ENCODE results near the gene LRRC51.

The LRRC51 gene, protein sequence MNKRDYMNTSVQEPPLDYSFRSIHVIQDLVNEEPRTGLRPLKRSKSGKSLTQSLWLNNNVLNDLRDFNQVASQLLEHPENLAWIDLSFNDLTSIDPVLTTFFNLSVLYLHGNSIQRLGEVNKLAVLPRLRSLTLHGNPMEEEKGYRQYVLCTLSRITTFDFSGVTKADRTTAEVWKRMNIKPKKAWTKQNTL

DNA sequence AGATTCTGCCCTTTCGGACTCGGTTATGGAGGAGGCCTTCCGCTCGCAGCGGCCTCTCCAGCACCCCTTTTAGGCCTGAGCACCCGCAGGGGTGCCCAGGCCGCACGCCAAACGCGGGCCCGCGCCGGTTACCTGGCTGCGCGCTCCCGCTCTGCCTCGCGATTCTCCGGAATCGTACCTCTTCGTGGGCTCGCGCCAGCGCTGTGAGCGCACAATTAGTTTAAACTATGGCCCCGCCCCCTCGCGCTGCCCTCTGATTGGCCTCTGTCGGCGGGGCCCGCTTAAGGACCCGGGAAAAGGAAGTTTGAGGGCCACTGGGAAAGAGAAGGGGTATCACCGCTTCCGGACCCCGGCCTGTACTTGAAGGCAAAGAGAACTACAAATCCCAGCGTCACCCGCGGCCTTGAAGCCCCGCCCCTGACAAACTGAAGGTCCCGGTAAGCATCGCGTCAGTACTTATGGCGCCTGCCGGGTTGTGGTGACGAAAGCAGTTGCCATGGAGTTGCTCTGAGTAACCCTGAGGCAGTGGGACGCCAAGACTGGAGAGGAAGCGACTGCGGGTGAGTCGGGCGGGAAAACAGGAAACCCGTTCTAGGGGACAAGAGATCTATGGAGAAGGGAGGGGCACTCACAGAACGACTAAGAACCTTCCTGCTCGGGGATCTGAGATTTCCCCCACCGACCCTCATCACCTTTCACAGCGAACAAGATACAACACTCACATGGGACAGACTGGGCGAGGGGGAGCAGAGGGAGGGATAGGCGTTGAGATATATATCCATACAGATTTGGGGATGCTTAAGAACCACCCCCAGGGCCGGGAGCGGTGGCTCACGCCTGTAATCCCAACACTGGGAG, at the start of gene LRRC51, which contains the start of gene NUMA1:
Gene LRRC51 (plus strand): TSS at position 525 of the 858 bp plus-strand sequence. CDS start 8,234 bp downstream, outside the sequence.
Gene NUMA1 (minus strand): TSS at position 217 of the 858 bp plus-strand sequence. CDS start 44,599 bp downstream, outside the sequence.
- Mint-ChIP-seq H3K4me1 (ENCODE audit: low read depth) (peaks cover 45% of the 10 kb centered on the region), H3K27ac (peak within 1 kb of the TSS; percentile 97), H3K36me3 (ENCODE audit: low read depth) (peaks cover 3% of the 10 kb centered on the region), H3K9me3 (no peaks in the 10 kb centered on the region), H3K4me3 (peak within 1 kb of the TSS; percentile 85), H3K27me3 (no peaks in the 10 kb centered on the region)

DNA sequence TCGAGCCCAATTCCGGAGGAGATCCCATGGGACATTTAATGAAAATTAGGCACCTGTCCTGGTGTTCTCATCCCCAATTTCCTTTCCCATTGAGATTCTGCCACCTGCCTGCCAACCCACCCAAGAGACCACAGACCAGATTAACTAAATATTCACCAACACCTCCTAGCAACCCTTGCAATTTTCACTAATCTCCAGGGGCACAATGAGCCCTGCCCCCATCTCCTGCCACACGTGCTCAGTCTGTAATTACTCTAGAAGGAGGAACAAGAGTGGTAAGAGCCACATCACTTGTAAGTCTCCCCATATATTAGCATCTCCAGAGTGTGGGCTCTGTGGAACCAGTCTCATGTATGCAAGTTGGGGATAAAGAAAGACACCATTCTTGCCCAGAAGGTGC, 44.0 kb upstream of the LRRC51 start:
- Mint-ChIP-seq H3K9me3 (no peaks in the 10 kb centered on the region), H3K4me3 (no peak overlapping the region), H3K4me1 (ENCODE audit: low read depth) (peaks cover 28% of the 10 kb centered on the region), H3K27ac (peak overlapping the region; percentile 54), H3K27me3 (no peaks in the 10 kb centered on the region), H3K36me3 (ENCODE audit: low read depth) (peaks cover 29% of the 10 kb centered on the region)

DNA sequence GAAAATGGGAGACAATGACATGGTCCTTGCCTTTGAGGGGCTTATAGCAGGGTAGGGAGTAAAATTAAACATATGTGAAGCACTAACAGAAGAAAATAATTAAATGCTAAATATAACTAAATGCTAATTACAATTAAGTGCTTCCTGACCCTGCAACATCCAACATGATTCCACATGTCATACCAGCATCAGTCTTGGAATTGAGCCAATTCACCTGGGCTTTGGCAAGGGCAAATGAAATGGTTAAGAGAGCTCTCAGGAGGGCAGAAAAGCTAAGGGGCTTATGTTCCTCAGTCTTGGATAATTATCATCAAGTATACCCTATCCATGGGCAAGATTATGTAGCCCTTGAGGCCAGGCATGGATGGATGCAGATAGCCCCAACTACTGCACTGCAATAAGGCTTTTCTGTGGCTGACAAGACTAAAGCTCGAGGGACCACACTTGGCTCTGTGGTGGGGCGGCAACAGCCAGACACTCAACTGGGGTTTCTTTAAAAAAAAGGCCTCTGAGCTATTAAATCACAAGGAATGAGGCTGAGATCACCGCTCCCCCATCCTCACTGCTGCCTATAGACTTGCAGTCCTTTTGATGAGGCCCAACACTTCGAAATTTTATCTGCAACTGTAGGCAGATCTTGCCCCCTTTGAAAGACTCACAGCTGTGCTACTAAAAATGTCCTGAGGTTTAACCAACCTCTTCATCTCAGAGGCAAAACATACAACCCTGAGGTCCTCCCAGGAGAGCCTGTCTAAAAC, 42.9 kb upstream of the LRRC51 start:
- H3K27me3 Mint-ChIP-seq, result no peaks in the 10 kb centered on the region
- peaks cover 29% of the 10 kb centered on the region for H3K36me3 Mint-ChIP-seq (ENCODE audit: low read depth)
- no peak overlapping the region for H3K4me3 Mint-ChIP-seq
- H3K9me3 Mint-ChIP-seq, result no peaks in the 10 kb centered on the region
- H3K4me1 Mint-ChIP-seq (ENCODE audit: low read depth), result peaks cover 36% of the 10 kb centered on the region
- H3K27ac Mint-ChIP-seq, result no peak overlapping the region

DNA sequence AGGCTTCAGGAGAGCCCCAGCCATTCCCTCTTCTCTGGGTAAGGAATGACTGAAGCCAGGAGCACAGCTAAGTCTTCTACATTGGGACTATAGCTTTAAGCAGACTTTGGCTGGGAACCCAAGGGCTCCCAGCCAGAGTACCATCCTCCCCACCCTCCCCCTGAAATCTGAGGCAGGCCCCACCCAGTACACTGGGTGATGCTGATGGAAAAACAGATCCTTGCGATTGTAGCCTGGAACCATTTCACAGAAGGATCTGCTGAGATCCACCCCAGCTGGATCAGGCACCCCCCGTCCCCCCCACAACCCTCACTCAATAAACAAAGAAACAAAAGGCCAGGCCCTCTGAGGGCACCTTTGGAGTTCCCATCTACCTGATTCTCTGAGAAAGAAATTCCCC, 42.2 kb upstream of the LRRC51 start:
- Mint-ChIP-seq H3K4me3 (no peak overlapping the region), H3K9me3 (no peaks in the 10 kb centered on the region), H3K27me3 (no peaks in the 10 kb centered on the region), H3K27ac (no peak overlapping the region), H3K36me3 (ENCODE audit: low read depth) (peaks cover 25% of the 10 kb centered on the region), H3K4me1 (ENCODE audit: low read depth) (peaks cover 41% of the 10 kb centered on the region)

DNA sequence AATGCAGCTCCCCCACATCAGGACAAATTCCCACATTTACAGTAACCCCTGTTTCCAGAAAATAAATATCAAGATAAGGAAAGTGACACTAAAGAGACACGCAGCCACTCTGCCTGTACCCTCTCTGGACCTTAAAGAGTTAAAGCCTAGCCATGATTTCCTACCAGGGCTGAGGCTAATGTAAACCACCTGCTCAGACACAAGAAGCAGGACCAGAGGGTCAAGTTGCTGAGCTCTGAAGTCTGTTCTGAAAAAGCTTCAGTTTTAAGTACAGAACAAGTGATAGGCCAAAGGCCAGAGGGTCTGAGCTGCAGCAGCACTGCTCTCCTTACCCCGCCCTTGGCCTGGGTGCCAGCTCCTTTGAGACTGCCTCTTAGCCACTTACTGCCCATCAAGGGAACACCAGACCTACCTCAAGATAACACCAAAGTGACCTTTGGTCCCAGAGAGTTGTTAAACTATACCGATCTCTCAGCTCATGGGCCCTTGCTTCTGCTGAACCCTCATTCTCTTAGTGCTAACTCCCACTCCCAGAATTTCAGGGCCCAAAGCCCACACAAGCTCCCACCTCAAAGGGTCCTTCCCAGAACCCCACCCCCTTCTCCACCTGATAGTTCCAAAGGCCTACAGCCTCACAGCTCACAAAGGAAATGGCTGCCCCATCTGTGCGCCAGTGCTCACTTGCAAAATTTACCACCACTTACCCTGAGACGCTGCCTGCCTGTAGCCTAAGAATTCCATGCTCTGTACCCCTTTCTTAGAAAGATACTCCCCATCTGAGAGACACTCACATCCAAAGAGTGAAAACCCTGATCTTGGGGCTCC, 41.4 kb upstream of the LRRC51 start:
- Mint-ChIP-seq H3K36me3 (ENCODE audit: low read depth) (peaks cover 19% of the 10 kb centered on the region), H3K4me3 (no peak overlapping the region), H3K27me3 (no peaks in the 10 kb centered on the region), H3K27ac (no peak overlapping the region), H3K4me1 (ENCODE audit: low read depth) (peaks cover 41% of the 10 kb centered on the region), H3K9me3 (no peaks in the 10 kb centered on the region)

DNA sequence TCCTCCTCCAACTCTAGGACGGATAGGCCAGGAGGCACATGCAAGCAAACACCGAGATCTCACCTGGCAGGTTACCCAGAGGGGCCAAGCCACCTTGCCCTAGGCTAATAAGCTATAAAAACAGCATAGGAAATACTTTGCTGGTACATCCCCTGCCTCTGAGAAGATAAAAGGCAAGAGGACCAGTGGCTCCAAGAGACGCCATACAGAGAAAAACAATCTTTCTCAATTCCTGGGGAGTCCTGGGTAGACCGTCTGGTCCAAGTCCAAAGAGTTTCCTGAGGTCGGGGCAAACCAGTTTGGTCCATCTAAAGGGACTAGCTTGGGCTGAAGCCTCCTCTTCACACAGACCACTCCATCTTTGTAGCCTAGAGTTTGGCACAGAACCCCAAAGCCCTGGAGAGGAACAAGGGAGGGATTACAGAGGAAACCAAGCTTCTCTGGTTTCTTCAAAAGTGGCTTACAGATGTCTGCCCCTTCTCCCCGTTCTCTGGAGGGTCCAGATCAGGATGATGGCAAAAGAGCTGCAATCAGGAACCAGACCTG, 40.7 kb upstream of the LRRC51 start:
- no peak overlapping the region for H3K4me3 Mint-ChIP-seq
- no peaks in the 10 kb centered on the region for H3K9me3 Mint-ChIP-seq
- H3K36me3 Mint-ChIP-seq (ENCODE audit: low read depth), result peaks cover 17% of the 10 kb centered on the region
- no peaks in the 10 kb centered on the region for H3K27me3 Mint-ChIP-seq
- peaks cover 44% of the 10 kb centered on the region for H3K4me1 Mint-ChIP-seq (ENCODE audit: low read depth)
- H3K27ac Mint-ChIP-seq, result no peak overlapping the region

DNA sequence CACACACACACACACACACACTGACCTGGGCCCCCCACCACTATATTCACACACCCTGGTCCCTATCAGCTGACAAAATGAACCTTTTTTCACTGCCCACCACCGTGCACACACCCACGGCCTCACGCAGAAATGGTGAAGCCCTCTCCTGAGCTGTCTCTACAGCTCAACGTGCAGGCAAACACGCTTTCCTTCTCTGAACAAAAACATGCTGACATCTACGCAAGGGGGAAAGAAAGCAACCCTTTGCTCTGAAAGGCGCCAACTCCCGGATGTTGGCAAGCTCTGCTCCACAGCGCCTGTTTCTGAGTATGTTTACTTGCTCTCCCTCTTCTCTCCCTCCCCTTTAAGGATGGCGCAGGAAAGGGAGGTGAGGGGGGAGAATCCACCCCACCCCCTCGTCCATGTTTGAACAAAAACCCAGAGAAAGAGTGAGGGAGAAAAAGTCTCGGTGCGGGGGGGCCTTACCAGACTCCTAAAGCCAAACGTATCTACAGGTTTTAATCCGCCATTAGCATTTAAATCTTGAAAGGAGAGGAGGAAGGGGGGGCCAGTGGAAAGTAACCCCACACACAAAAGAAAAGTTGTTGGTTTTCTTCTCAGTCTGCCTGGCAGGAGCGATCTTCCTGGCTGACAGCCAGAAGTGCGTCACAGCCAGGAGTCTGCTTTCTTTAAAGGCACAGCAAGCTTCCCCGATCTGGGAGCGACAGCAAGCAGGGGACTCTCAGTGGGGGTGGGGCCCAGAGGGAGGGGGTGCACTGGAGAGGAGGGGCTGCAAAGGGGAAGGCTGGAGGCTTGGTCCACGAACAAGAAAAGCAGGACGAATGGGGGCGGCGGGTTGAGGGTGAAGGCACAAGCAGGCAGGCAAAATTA, 39.9 kb upstream of the LRRC51 start:
- Mint-ChIP-seq H3K9me3 (no peaks in the 10 kb centered on the region), H3K4me1 (ENCODE audit: low read depth) (peaks cover 44% of the 10 kb centered on the region), H3K27ac (no peak overlapping the region), H3K4me3 (no peak overlapping the region), H3K27me3 (no peaks in the 10 kb centered on the region), H3K36me3 (ENCODE audit: low read depth) (peaks cover 10% of the 10 kb centered on the region)

DNA sequence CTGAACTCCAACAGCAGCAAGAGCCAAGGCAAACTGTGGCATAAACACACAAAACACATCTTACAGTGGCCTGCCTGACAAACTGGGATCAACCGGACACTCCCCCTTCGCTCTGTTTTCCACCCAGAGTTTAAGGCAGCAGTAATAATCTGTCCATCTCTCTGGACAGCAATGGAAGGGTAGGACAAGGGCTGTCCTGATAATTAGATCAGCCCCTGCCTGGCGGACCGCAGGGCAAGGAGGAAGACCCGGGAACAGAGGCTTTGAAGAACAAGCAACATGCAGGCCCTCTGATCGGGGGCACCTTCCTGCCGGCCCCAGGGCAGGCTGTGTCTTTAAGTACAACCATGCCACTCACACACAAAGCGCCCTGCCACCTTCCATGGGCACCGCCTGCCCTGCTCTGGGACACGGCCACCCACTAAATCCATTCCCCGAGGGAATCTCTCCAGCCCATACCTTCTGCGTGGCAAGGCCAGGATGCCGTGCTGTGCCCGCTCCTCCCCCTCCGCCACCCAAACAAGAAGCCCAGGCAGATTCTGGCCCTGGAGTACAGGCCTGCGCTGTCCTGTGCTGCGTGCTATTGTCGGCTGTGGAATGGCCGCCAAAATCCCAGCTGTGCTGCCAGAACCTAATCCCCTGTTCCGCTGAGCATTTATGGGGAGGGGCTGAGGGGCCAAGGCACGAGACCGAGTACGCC, 39.1 kb upstream of the LRRC51 start:
- peaks cover 36% of the 10 kb centered on the region for H3K4me1 Mint-ChIP-seq (ENCODE audit: low read depth)
- H3K27me3 Mint-ChIP-seq, result no peaks in the 10 kb centered on the region
- no peak overlapping the region for H3K4me3 Mint-ChIP-seq

DNA sequence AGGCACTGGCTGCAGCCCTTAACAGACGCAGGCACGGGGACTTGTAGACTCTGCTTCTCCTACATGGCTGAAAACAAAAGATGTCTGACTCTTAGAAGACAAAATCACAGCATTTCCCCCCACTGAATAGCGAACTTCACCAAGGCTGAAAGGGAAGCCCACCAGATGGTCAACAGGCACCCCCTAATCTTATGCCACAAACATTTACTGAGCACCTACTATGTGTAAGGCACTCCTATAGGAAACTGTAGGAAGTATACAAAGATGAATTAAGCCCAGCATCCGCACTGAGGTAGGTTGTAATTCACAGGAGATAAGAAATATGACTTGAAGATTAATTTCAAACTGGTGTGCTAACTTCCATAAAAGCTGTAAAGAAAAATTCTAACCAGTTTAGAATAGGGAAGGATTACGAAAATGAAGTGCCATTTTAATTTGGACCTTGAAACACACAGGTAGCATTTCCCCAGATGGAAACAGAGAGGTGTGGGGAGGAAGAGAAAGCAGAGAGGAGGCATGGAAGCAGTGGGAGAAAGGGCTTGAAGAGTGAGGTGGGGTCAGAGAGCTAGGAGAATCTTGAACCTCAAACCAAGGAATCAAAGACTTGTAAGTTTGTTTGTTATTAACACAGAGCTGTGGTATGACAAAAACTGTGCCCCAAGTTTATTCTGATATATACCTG, 38.4 kb upstream of the LRRC51 start:
- Mint-ChIP-seq H3K9me3 (no peaks in the 10 kb centered on the region), H3K27me3 (no peaks in the 10 kb centered on the region), H3K27ac (no peak overlapping the region), H3K4me3 (no peak overlapping the region), H3K36me3 (ENCODE audit: low read depth) (no peaks in the 10 kb centered on the region), H3K4me1 (ENCODE audit: low read depth) (peaks cover 30% of the 10 kb centered on the region)

More for the DNA sequence above, 39.1 kb upstream of the LRRC51 start:
- H3K9me3 Mint-ChIP-seq, result no peaks in the 10 kb centered on the region
- peaks cover 5% of the 10 kb centered on the region for H3K36me3 Mint-ChIP-seq (ENCODE audit: low read depth)
- H3K27ac Mint-ChIP-seq, result no peak overlapping the region

DNA sequence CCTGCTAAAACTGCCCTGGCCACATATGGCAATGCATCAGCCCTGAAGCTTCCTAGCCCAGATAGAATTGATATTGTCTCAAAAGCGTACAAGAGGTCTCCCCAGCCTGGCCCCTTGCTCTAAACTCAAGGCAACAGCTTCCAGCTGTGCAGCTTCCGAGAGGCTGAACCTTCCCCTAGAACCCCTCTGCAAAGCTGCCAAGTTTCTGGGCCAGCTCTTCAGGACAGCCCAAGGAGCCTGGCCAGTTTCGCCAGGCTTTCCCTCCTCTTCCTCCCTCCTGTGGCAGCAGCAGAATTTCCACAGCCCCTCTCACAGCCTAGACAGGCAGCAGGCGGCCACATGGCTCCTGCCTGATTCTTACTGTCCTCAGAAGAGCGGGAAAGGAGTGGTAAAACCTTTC, 34.8 kb upstream of the LRRC51 start:
- peaks cover 16% of the 10 kb centered on the region for H3K36me3 Mint-ChIP-seq (ENCODE audit: low read depth)
- H3K4me3 Mint-ChIP-seq, result no peak overlapping the region
- no peaks in the 10 kb centered on the region for H3K9me3 Mint-ChIP-seq
- H3K4me1 Mint-ChIP-seq (ENCODE audit: low read depth), result peaks cover 30% of the 10 kb centered on the region
- no peaks in the 10 kb centered on the region for H3K27me3 Mint-ChIP-seq
- H3K27ac Mint-ChIP-seq, result no peak overlapping the region

DNA sequence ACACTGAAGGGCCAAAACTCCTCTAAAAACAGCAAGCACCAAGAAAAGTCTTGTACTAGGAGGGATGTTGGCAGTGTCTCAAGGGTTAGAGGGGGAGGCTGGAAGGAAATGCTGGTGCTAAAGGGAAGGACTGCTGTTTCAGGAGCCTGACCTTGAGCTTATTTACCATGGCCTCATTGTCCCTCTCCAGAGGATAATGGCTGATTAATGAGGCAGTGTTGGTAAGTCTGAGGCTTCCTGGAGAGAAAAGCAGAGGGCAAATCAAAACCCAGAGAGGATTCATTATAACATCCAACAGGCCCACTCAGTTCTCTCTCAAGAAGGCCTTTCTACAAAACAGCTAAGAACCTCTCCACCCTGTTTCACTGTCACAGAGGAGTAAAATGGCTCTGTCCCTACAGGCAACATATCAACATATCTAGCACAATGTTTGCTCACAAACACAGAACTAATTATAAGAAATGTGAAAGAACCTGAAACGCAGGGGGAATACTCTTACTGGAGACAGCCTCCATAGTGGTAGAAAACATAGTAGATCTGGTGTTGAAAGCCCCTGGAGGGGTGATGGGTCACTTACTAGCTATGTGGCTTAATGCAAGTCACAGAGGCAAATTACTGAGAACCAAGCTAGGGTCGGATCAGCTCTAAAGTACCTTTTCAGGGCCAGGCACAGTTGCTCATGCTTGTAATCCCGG, 31.7 kb upstream of the LRRC51 start:
- Mint-ChIP-seq H3K4me1 (ENCODE audit: low read depth) (peaks cover 8% of the 10 kb centered on the region), H3K36me3 (ENCODE audit: low read depth) (peaks cover 23% of the 10 kb centered on the region), H3K27ac (no peak overlapping the region), H3K4me3 (no peak overlapping the region), H3K27me3 (no peaks in the 10 kb centered on the region), H3K9me3 (no peaks in the 10 kb centered on the region)

DNA sequence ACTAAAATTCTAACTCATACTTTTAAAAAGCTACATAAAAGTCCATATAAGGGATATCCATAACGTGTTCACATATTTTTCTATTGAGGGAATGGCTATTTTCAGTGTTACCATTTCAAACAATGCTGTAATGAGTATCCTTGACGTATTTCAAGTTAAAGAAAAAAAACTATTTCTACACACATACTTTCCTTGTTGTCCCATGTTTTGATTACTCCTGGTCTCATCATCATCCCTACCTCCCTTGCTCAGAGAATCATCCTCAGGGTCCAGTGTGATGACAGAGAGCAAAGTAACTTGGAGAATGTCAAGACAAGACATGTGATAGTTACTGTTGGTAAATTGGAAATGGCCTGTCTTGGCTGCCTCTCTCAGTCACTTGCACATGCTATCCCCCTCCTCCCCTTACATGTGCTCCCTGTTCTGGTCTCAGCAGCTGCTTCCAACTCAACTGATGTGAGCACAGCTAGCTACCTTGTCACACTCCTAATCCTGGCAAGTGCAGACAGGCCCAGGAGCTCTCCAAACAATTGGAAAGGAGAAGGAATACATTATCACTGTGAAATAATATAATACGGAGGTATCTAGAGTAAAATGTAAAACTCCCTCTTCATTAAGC, 22.1 kb upstream of the LRRC51 start:
- Mint-ChIP-seq H3K27me3 (no peaks in the 10 kb centered on the region), H3K4me1 (ENCODE audit: low read depth) (peaks cover 4% of the 10 kb centered on the region), H3K36me3 (ENCODE audit: low read depth) (peaks cover 27% of the 10 kb centered on the region), H3K27ac (no peak overlapping the region), H3K4me3 (no peak overlapping the region), H3K9me3 (no peaks in the 10 kb centered on the region)
